OCI-LY7 (cell line): ENCODE results near the gene KIF3A. TPM values are rescaled to one million over a fixed set of nuclear protein-coding genes. Genes with fewer than 3 reads are reported as not detected.

Source experiments
- BruUV-seq: library from RNA; stranded (reverse); fragments of 400-500 nt; replicated peaks from 2 replicates; lab custom pipeline; 2021; lab: Mats Ljungman, UMichigan
- CTCF ChIA-PET: fragments of 300-600 bp; sonication (Branson Sonifier 250); formaldehyde crosslinking; loops from one replicate; lab custom pipeline; 2022; ENCODE audit warnings: antibody characterized with exemption; ENCODE audit not compliant: unreplicated experiment; lab: Charles Lee
- POLR2A ChIA-PET: fragments of 300-600 bp; sonication (Branson Sonifier 250); formaldehyde crosslinking; loops from one replicate; lab custom pipeline; 2022; ENCODE audit warnings: antibody characterized with exemption; lab: Charles Lee
- DNase-seq: peaks from one replicate; pipeline ENCODE4 v3.0.0-alpha.2; 2015; ENCODE audit warnings: low spot score
- H2AFZ ChIP-seq: fragments of 200-600 bp; sonication (generic), shearing (Covaris generic); 2 replicates; pipeline ENCODE4 v1.6.1; 2014; ENCODE audit warnings: mild to moderate bottlenecking, antibody characterized with exemption, low read length, moderate library complexity
- H3K27ac ChIP-seq: fragments of 200-600 bp; sonication (generic); 2 replicates; pipeline ENCODE4 v1.5.1; 2014; ENCODE audit warnings: mixed run types, low read depth, mild to moderate bottlenecking, moderate library complexity, low read length, inconsistent platforms; ENCODE audit not compliant: poor library complexity, severe bottlenecking
- H3K36me3 ChIP-seq: fragments of 200-600 bp; sonication (generic); 2 replicates; pipeline ENCODE4 v1.6.1; 2014; ENCODE audit warnings: mild to moderate bottlenecking, antibody characterized with exemption, low read length, moderate library complexity, mixed read lengths; ENCODE audit not compliant: insufficient read depth
- H3K4me1 ChIP-seq: fragments of 200-600 bp; sonication (generic); 2 replicates; pipeline ENCODE4 v1.5.1; 2014; ENCODE audit warnings: mild to moderate bottlenecking, low read length; ENCODE audit not compliant: insufficient read depth, poor library complexity, severe bottlenecking
- H3K4me2 ChIP-seq: fragments of 200-600 bp; sonication (generic); 2 replicates; pipeline ENCODE4 v1.6.1; 2014; ENCODE audit warnings: mild to moderate bottlenecking, low read length
- H3K4me3 ChIP-seq: fragments of 200-600 bp; sonication (generic); 2 replicates; pipeline ENCODE4 v1.5.1; 2014; ENCODE audit warnings: mild to moderate bottlenecking, low read depth, low read length; ENCODE audit not compliant: poor library complexity, severe bottlenecking
- H3K79me2 ChIP-seq: fragments of 200-600 bp; sonication (generic); 2 replicates; pipeline ENCODE4 v1.6.1; 2016; ENCODE audit warnings: low read depth, mild to moderate bottlenecking, low read length, moderate library complexity, mixed read lengths; ENCODE audit not compliant: insufficient read depth
- H3K9me2 ChIP-seq: fragments of 200-600 bp; sonication (generic); 2 replicates; pipeline ENCODE4 v1.6.1; 2016; ENCODE audit warnings: mild to moderate bottlenecking, low read length, mixed read lengths; ENCODE audit not compliant: insufficient read depth
- H3K9me3 ChIP-seq: fragments of 200-600 bp; sonication (generic); 2 replicates; pipeline ENCODE4 v1.6.1; 2014; ENCODE audit warnings: mild to moderate bottlenecking, mixed run types, low read length, mixed read lengths
- H4K20me1 ChIP-seq: fragments of 200-600 bp; sonication (generic); 2 replicates; pipeline ENCODE4 v1.6.1; 2014; ENCODE audit warnings: mild to moderate bottlenecking, antibody characterized with exemption, low read length, moderate library complexity, mixed read lengths; ENCODE audit not compliant: insufficient read depth
- EZH2phosphoT487 ChIP-seq: fragments of 200-600 bp; sonication (generic); IDR thresholded peaks from 2 replicates; pipeline ENCODE4 v1.6.1; 2018; ENCODE audit warnings: low read depth, borderline replicate concordance, mild to moderate bottlenecking, mixed run types, antibody characterized with exemption, low read length, moderate library complexity, mixed read lengths
- intact Hi-C: fragments of 100-400 bp; cut with micrococcal nuclease; formaldehyde crosslinking; loops from one replicate; pipeline ENCODE4 v1.10.0; 2022; ENCODE audit not compliant: unreplicated experiment
- total RNA-seq, 2 experiments: library from RNA; depleted of rRNA in 1 of 2; stranded (reverse); fragments of >200 nt in 1 of 2; shearing (Covaris generic) in 1 of 2; gene quantifications; 2 replicates each; pipeline ENCODE4 v1.2.3, GENCODE V29; 2014 to 2022
- TF ChIP-seq, protein P1 (sequence below): fragments of 200-600 bp; sonication (generic); conservative IDR thresholded peaks from 2 replicates; pipeline ENCODE4 v1.5.1; 2014; ENCODE audit warnings: mild to moderate bottlenecking, antibody characterized with exemption, low read length, moderate library complexity, mixed read lengths

KIF3A gene
- total RNA-seq, 2 experiments from 2014 or later, result 6.7 to 14.2 TPM

DNA sequence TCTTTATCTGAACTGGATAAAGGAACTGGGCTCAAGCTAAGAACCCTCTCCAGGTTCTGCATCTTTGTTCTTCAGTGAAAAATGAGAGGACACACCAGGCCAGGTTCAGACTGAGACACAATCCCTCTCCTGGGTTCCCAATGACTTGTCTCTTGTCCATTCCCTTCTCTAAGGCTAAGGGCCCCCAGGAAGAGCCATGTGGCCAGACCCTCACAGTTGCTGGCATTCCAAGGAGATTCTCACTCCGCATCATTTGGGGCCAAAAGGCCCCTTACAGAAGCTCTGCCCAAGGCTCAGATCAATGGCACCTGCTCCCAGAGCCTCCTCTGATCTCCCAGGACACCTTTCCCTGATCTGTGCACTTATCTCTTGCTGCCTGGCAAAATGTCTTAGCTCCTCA lies 58.6 kb downstream of the KIF3A start:
- H3K9me2 ChIP-seq, result no peaks in the 10 kb centered on the region
- H2AFZ ChIP-seq, result no peak overlapping the region
- no peak for DNase-seq
- no peak for TF ChIP-seq EZH2phosphoT487
- TF ChIP-seq, protein P1, sequence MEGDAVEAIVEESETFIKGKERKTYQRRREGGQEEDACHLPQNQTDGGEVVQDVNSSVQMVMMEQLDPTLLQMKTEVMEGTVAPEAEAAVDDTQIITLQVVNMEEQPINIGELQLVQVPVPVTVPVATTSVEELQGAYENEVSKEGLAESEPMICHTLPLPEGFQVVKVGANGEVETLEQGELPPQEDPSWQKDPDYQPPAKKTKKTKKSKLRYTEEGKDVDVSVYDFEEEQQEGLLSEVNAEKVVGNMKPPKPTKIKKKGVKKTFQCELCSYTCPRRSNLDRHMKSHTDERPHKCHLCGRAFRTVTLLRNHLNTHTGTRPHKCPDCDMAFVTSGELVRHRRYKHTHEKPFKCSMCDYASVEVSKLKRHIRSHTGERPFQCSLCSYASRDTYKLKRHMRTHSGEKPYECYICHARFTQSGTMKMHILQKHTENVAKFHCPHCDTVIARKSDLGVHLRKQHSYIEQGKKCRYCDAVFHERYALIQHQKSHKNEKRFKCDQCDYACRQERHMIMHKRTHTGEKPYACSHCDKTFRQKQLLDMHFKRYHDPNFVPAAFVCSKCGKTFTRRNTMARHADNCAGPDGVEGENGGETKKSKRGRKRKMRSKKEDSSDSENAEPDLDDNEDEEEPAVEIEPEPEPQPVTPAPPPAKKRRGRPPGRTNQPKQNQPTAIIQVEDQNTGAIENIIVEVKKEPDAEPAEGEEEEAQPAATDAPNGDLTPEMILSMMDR, result no peak
- H3K36me3 ChIP-seq, result no peaks in the 10 kb centered on the region
- no peak overlapping the region for H3K4me3 ChIP-seq
- peaks cover 14% of the 10 kb centered on the region for H3K4me1 ChIP-seq
- H3K4me2 ChIP-seq, result no peak overlapping the region
- no peaks in the 10 kb centered on the region for H3K9me3 ChIP-seq
- intact Hi-C loops, result no loop called here
- H3K27ac ChIP-seq, result no peak overlapping the region
- no TSS peak for BruUV-seq
- no peaks in the 10 kb centered on the region for H4K20me1 ChIP-seq
- no peaks in the 10 kb centered on the region for H3K79me2 ChIP-seq
- ChIA-PET CTCF (no interaction called here), POLR2A (no interaction called here)

DNA sequence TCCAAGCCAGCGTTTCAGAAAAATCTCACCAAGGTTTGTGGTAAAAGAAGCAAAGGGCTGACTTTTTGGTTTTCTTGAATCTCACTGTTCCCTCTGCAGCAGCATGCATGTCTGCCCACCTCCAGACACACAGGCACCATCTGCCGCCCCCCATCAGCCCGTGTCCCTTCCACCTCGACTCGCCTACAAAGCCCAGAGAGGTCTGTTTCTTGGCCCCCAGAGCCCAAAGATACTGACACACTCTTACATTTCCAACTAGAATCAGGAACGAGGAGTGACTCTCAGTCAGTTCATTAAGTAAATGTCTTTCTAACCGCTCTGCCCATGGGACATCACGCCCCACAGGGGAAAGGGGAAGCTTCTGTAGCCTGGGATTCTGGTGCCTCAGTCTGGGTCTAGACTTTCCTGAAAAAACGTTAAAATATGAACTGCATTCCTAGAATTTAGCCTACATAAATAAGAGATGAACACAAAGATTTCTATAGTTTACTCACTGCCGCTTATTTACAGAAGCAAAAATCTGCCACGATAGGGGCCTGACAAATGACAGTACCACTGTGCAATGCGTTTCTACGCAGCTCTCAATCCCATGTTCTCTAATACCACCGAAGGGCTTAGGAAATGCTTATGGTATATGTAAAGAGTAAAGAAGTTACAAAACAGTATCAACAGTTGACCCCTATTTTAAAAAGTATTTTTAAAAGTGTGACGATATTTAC lies 59.5 kb downstream of the KIF3A start:
- Histone ChIP-seq H3K9me3 (no peaks in the 10 kb centered on the region), H3K4me1 (peaks cover 14% of the 10 kb centered on the region), H3K79me2 (no peaks in the 10 kb centered on the region), H3K4me2 (no peak overlapping the region), H4K20me1 (no peaks in the 10 kb centered on the region), H2AFZ (no peak overlapping the region), H3K9me2 (no peaks in the 10 kb centered on the region), H3K27ac (no peak overlapping the region), H3K36me3 (no peaks in the 10 kb centered on the region), H3K4me3 (no peak overlapping the region)
- no TSS peak for BruUV-seq
- no peak for DNase-seq
- intact Hi-C loops, result no loop called here
- TF ChIP-seq, protein P1, result no peak
- TF ChIP-seq EZH2phosphoT487, result no peak
- CTCF ChIA-PET, result no interaction called here
- POLR2A ChIA-PET, result interaction anchor here (0.5 kb wide), 1 partner anchor 527 kb away, joined by 4 read pairs; no protein-coding TSS in a partner anchor

- Histone ChIP-seq H2AFZ (no peak overlapping the region), H3K36me3 (no peaks in the 10 kb centered on the region), H3K4me3 (no peak overlapping the region), H3K79me2 (no peaks in the 10 kb centered on the region), H3K27ac (no peak overlapping the region), H3K4me1 (peaks cover 13% of the 10 kb centered on the region), H3K9me2 (no peaks in the 10 kb centered on the region), H3K9me3 (no peaks in the 10 kb centered on the region), H4K20me1 (no peaks in the 10 kb centered on the region), H3K4me2 (no peak overlapping the region)
- intact Hi-C loops, result no loop called here
- TF ChIP-seq, protein P1, result no peak
- no peak for TF ChIP-seq EZH2phosphoT487
- POLR2A ChIA-PET, result interaction anchor here (0.5 to 0.6 kb wide), 2 partner anchors 44 to 527 kb away, joined by 3 to 4 read pairs; no protein-coding TSS in a partner anchor
- BruUV-seq, result no TSS peak
- CTCF ChIA-PET, result no interaction called here
- no peak for DNase-seq
These were observed 60.2 kb downstream of the KIF3A start for GRCh38 chr5:132677191-132677590.
